C1 segment of cervical spinal cord (tissue), 14 donors: ENCODE measurements around the gene C6orf62.
"Not testable (repeated sequence)": the region's sequence is repeated elsewhere in the genome, so short reads cannot be mapped to it uniquely, and the experiment has no call there.

Experiments used
- DNase-seq, 14 donors: peaks; one replicate each; lab custom pipeline; 2025; lab: John Stamatoyannopoulos, UW

Gene C6orf62

DNA sequence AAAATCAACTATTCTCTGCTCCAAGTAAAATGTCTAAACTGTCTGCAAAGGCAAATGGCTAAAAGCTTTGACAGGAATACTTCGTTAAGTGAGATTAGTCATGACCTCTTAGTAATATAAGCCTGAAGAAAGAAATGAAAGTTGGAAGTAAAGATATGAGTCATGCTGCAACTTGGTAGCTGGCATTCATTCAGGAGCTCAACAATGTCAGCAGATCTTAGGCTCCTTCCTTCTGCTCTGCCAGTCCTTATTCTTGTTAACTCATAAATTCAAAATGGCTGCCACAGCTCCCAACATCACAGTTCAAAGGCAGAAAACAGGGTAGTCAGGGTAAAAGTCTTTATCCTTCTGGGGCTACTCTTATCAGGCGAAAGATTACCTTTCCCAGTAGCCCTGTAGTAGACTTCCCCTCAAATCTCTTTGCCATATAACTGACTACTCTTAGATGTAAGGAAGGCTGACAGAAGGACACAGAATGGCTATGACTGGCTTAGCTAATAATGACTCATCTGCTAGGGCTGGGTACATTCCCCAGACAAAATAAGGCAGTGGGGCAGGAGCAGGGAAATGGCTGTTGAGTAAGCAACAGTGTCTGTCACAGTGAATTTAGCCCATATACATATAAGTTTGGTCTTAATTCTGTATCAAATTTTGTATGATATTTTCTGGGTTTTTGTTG, 24.4 kb upstream of the C6orf62 start:
- no peak for DNase-seq

DNA sequence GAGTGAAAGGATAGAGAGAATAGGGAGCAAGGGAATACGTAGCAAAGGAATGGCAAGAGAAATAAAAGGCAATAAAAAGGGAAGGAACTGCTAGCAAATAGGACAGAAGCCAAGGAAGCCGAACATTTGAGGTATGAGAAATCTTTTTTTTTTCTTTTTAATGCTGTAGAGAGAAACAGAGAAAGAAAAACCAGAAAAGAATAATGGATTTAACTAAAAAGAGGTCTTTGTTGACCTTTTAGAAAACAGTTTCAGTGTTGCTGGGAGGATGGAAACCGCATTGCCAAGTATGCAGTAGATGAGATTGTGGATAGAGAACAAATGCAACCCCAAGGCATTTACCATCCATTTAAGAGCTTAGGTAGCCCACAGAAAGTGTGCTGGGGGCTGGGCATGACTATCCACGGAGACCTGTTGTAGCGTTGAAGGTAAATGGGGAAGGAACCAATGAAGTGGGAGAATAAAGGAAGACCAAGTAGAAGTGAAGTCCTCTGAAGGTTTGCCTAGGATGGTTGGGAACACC, 23.3 kb upstream of the C6orf62 start:
- DNase-seq, result peak in 3 of 14 donors; percentile 16 to 21 (median 17)

DNA sequence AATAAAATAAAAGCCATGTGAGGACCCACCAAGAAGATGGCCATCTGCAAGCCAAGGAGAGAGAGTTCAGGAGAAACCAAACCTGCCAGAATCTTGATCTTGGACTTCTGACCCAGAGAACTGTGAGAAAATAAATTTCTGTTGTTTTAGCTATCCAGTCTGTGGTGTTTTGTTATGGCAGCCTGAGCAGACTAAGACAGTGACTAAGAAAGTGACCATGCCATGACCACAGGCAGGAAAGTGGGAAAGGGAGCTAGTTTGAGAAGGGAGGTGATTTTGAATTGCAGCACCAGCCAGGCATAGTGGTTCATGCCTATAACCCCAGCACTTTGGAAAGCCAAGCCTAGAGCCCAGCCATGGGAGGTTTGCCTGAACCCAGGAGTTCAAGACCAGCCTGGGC, 21.9 kb upstream of the C6orf62 start:
- no peak for DNase-seq

DNA sequence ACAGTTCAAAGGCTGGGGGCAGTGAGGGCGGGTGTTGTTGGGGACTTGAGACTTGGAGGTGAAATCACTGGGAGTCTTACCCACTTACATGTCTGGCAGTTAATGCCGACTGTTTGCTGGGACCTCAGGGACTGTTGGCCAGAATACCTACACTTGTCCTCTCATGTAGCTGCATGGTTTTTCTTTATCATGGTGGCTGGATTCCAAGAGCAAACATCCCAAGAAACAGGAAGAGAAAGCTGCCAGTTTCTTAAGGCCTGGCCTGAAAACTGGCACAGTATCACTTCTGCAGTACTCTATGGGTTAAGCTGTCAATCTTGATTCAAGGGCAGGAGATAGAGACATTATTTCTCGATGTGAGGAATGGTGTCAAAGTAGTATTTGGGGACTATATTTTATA, 19.8 kb upstream of the C6orf62 start:
- DNase-seq, result no peak

DNA sequence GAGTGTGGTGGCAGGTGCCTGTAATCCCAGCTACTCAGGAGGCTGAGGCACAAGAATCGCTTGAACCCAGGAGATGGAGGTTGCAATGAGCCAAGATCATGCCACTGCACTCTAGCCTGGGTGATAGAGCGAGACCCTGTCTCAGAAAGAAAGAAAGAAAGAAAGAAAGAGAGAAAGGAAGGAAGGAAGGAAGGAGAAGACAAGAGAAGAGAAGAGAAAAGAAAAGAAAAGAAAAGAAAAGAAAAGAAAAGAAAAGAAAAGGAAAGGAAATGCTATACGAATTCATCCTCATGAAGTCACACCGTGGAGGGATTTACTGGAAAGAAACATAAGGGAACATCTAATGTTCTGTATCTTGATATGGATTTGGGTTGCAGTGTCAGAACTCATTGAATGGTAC, 15.8 kb upstream of the C6orf62 start:
- not testable (repeated sequence) for DNase-seq

DNA sequence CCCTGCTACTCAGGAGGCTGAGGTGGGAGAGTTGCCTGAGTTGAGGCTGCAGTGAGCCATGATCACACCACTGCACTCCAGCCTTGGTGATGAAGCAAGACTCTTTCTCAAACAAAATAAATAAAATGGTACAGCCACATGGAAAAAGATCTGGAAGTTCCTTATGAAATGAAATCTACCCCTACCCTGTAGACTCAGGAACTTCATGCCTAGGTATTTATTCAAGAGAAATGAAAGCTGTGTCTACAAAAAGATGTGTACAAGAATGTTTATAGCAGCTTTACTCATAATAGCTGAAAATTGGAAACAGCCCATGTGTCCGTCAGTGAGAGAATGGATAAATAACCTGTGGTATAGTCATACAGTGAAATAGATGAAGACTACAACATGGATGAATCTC, 15.2 kb upstream of the C6orf62 start:
- no peak for DNase-seq

DNA sequence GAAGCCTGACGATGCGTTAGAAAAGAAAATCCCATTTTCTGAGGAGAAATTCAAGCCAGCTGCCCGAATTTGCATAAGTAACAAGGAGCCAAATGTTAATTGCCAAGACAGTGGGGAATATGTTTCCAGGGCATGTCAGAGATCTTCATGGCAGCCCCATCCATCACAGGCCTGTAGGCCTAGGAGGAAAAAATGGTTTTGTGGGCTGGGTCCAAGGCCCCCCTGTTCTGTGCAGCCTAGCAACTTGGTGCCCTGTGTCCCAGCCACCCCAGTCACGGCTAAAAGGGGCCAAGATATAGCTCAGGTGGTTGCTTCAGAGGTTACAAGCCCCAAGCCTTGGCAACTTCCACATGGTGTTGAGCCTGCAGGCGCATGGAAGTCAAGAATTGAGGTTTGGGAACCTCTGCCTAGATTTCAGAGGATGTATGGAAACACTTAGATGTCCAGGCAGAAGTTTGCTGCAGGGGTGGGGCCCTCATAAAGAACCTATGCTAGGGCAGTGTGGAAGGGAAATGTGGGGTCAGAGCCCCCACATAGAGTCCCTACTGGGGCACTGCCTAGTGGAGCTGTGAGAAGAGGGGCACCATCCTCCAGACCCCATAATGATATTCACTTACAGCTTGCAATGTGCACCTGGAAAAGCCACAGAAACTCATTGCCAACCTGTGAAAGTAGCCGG, 12.6 kb upstream of the C6orf62 start:
- not testable (repeated sequence) for DNase-seq

DNA sequence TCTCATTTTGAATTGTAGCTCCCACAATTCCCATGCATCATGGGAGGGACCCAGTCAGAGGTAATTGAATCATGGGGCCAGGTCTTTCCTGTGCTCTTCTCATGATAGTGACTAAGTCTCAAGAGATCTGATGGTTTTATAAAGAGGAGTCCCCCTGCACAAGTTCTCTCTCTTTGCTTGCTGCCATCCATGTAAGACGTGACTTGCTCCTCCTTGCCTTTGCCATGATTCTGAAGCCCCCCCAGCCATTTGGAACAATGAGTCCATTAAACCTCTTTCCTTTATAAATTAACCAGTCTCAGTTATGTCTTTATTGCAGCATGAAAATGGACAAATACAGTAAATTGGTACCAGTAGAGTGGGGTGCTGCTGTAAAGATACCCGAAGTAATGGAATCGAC, 11.7 kb upstream of the C6orf62 start:
- not testable (repeated sequence) for DNase-seq

DNA sequence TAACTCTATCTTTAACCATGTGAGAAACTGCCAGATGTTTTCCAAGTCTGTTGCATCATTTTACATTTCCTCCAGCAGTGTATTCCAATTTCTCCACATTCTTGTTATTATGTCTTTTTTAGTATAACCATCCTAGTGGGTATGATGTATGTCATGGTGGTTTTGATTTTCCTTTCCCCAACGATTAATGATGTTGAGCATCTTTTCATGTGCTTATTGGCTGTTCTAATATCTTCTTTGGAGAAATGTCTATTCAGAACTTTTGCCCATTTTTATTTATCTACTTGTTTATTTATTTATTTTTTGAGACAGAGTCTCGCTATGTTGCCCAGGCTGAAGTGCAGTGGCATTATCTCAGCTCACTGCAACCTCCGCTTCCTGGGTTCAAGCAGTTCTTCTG, 4.3 kb upstream of the C6orf62 start:
- no peak for DNase-seq

DNA sequence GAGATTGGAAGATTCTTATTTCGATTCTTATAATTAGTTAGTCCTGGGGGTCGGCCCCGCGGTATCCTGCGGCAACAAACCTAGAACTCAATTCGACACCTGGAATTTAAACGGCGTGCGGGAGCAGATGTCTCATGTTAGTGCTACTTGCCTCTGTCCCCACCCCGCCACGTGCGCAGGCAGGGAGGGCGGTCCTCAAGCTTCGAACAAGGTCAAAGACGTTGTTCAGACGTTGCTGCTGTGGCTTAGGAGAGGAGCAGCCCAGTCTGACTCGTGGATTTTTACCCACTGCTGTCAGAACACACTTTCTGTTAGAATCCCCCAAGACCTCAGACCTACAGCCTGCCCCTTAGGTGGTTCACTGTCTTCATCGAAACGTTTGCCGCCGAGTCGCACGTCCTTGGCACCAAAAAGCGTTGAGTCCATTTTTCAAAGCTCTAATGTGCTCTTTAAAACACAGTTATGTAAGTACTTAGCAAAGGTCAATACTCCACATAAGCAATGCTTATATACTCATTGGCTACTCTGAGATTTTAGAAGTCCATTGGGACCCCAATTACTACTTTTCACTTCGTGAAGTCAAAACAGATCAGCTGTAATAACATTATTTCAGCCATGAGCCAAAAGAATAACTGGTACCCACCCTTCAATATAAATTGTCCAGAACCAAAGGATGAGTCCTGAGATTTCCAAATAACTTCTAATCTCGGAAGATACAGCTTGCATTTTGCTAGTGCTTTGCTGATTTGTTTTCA, 2.7 kb upstream of the C6orf62 start:
- peak in 3 of 14 donors; percentile 74 to 92 (median 91) for DNase-seq

DNA sequence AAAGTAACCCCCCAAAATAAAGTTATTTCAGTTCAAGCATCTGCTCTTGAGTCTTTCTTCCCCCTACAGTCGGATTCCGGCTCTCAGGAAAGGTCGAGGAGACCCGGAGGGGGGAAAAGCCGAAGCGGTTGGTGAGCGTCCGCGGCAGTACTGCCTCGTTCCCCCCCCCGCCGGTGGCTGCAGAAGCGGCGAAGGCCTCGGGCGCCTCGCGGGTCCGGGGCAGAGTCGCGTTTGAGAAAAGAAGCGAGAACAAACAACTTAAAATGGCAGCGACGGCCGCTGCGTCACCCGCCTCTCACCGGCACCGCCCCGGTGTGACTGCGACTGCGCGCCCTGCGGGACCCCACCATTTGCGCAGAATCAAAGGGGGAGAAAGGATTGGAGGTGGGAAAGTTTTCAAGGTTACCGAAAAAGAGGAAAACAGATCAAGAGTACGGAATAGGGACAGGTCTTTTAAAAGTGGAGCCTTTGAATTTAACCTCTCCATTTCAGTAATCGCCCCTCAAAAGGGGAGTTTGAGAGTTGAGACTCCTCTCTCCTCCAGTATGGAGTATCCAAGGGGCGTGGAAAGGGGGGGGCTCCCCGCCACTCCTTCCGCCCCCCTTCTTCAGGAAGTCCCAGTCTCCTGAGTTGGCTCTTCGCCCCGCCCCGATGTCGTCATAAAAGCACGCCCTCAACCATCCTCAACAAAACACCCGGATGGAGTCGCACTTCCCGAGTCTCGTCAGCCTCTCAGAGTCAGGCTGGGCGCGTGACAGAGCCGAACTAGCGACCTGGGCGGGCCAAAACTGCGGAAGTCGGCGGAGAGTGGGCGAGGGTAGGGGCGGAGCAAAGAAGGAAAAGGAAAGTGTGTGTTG, 1.9 kb upstream of the C6orf62 start:
- DNase-seq, result peak; percentile 89 to 100 (median 99)

DNA sequence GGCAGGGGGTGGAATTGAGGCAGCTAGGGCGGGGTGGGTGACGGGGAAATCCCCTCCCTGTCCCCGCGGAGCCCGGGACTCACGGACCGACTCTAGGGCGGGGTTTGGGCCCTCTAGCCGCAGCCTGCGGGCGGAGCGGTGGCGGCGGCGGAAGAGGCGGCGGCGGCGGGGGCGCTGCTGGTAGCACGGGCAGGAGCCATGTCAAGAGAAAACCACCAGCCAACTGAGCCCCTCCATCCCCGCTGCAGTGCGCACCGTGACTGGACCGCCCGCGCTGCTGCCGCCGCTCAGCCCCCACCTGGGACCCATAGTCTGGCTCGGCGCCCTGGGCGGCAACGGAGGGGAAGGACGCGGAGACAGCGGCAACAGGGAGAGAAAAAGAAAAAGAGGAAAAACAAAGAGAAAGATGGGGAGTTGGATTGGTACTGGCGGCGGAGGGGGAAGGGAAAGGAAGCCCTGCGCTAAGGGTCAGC, 1.2 kb upstream of the C6orf62 start:
- peak in 8 of 14 donors; percentile 49 to 80 (median 58) for DNase-seq

DNA sequence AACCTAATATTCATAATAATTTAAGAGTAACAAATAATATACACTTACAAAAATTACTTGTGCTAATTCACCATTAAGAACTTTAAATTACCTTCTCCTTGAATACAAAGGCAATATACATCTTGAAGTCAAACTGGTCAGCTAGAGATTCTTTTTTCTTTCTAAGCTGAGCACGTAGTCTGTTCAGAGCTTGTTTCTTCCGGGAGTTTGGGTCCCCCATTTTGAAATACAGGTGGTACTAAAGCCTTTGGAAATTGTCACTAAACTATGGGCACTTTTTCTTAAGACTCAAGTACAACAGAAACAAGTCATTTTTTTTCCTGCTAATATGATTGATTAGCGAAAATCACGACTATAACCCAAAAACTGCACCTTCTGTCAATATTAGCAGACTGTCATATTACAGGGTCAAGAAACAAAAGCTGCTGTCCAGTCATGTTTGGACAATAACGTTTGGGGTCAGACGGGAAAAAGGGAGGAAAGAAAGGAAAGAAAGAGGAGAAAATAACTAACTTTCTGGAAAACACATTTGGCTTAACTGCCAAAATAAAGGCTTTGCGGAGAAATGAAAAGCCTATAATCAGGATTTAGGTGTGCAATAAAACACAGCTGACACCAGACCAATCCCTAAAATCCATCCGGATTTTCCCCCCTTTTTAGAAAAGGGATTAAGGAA, 367 bp downstream of the C6orf62 start:
- no peak for DNase-seq

DNA sequence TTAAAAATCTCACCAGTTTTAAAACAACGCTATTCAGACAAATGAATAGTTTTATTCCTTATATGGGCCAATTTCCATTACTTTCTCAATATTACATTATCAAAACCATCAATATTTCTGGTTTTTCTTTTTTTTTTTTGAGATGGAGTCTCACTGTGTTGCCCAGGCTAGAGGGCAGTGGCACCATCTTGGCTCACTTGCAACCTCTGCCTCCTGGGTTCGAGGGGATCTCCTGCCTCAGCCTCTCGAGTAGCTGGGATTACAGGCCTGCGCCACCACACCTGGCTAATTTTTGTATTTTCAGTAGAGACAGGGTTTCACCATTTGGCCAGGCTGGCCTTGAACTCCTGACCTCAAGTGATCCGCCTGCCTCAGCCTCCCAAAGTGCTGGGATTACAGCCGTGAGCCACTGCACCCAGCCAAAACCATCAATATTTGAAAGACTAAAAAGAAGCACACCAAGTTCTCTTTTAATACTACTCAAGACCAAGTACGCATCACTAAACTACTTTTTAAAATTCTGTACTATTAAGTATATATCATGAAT, 2.3 kb downstream of the C6orf62 start:
- not testable (repeated sequence) for DNase-seq

DNA sequence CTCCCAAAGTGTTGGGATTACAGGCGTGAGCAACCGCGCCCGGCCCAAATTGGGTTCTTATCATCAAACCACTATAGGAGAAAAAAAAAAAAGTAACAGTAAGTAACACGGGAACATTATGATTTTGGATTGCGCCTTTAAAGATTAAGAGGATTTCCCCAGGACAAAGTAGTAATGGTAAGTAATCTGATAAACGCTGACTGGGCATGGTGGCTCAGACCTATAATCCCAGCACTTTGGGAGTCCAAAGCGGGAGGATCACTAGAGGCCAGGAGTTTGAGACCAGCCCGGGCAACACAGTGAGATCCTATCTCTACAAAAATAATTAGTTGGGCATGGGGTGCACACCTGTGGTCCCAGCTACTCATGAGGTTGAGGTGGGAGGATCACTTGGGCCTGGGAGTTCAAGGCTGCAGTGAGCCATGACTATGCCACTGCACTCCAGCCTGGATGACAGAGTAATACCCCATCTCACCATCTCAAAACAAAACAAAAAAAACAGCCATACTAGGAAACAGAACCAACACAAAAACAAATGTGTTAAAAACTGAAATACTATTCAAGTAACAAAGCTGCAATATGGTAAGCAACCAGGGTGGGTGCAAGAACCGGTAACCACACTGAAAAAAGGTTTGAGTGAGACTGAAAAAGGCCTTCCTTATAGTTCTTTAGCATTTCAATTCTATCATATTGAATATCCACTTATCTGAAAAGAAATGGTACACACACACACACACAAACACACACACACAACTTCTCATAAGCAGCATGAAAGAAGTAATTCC, 8.2 kb downstream of the C6orf62 start:
- no peak for DNase-seq

DNA sequence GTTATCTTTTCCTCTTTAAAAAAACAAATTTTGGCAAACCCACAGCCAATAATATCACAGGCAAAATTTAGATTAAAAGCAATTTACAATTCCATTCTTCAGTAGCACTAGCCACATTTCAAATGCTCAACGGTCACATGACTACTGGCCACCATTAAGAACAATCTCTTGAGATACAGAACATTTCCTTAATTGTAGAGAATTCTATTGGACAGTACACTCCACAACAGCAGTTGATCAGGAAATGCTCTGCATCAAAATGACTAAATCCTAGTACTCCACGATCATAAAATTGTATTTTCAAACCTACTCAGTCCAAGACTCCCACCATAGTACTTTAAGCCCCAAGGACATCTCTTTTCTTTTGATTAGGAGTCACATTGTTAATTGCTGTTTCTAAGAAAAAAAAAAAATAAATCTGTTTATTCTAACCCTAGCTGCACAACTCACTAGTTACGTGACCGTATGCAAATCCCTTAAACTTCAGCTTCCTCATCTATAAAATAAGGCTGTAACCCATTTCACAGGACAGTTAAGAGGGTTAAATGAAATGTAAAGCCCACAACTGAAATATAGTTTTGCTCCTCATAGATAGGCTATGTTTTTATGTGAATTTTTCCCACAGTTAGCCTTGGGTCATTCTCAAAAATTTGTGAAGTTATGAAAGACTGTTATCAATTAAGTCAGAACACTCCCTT, 9.8 kb downstream of the C6orf62 start:
- no peak for DNase-seq

DNA sequence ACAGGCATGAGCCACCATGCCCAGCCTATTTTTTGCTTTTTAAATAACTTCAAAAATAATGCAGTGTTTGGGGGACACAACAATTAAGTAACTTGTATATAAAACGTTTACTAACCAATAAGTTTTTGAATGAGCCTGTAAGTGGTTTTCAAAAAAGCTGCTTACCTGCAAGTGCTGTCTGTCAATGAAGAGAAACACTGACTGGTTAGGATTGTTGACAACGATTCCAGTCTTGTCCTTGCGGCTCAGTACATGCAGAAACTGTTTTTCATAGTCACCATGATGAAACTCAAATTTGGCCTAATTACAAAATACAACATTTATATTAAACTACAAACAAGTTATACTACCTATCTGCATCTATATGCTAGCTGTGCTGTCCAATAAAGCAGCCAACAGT, 10.3 kb downstream of the C6orf62 start:
- DNase-seq, result no peak

DNA sequence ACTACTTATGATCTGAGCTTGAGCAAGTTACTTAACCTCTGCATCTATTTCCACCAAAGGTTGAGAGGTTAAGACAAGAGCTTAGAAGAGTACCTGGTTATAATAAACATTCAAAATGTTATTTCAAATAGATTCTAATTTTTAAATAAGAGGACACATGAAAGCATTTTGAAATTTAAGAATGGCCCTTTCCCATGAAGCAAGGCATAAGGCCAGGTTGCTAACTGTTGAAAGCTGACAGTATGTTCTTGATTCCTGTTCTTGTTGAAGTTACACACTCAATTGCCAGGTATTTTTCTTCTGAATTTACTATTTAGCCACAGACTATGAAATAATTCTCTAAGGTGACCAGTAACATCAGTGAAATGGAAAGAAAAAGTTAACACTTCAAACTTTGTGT, 14.5 kb downstream of the C6orf62 start:
- DNase-seq, result no peak

DNA sequence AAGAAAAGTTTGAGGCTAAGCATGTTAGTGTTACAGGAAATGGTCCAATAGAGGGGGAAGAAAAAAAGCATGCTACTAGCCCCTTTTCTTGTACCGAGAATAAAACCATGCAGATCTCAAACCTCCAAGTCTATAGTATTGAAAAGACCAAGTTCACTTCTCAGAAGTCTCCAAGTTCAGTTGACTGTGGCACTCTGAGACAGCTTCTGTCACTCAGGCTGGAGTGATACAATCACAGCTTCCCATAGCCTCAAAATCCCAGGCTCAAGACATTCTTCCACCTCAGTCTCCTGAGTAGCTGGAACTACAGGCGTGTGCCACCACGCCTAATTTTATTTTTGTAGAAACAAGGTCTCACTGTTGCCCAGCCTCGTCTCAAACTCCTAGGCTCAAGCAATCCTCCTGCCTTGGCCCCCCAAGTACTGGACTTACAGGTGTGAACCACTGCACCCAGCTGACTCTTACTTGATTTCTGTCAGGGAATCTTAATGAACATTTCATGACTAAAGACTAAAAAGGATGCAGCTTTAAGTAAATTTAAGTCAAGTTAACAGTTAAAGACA, 16.2 kb downstream of the C6orf62 start:
- no peak for DNase-seq
